GM19035 (cell line): ENCODE results near the gene SCMH1.
"Not testable (repeated sequence)": the region's sequence is repeated elsewhere in the genome, so short reads cannot be mapped to it uniquely, and the experiment has no call there.

Experiments used
- ATAC-seq: cut with Tn5 transposase; IDR thresholded peaks from one replicate; pipeline ENCODE4 v1.9.1; 2021; ENCODE audit not compliant: unreplicated experiment

The SCMH1 gene

GRCh38 chr1:41251120-41251519 lies 9.0 kb upstream of the SCMH1 start:
- not testable (repeated sequence) for ATAC-seq

GRCh38 chr1:41249319-41249718 lies 7.2 kb upstream of the SCMH1 start:
- no peak for ATAC-seq

- no peak for ATAC-seq
These were observed 4.5 kb upstream of the SCMH1 start for GRCh38 chr1:41246568-41246967.

- ATAC-seq: no peak
These were observed 3.6 kb upstream of the SCMH1 start for GRCh38 chr1:41245659-41246058.

GRCh38 chr1:41243079-41243385 lies 926 bp upstream of the SCMH1 start:
- no peak for ATAC-seq

GRCh38 chr1:41242342-41243078 lies 404 bp upstream of the SCMH1 start:
- ATAC-seq: peak; percentile 24

GRCh38 chr1:41241354-41241748 lies 755 bp downstream of the SCMH1 start:
- ATAC-seq: peak; percentile 50

- ATAC-seq: no peak
These were observed 1.2 kb downstream of the SCMH1 start for GRCh38 chr1:41240781-41241353.

GRCh38 chr1:41239988-41240610 lies 2.0 kb downstream of the SCMH1 start:
- ATAC-seq: no peak

GRCh38 chr1:41238311-41238988 lies 3.7 kb downstream of the SCMH1 start:
- ATAC-seq: no peak

GRCh38 chr1:41236781-41237180 lies 5.3 kb downstream of the SCMH1 start:
- no peak for ATAC-seq

- no peak for ATAC-seq
These were observed 6.2 kb downstream of the SCMH1 start for GRCh38 chr1:41235893-41236292.

GRCh38 chr1:41233708-41234107 lies 8.4 kb downstream of the SCMH1 start:
- ATAC-seq: no peak

GRCh38 chr1:41232305-41232704 lies 9.8 kb downstream of the SCMH1 start:
- ATAC-seq: no peak

GRCh38 chr1:41230656-41231055 lies 11.4 kb downstream of the SCMH1 start:
- ATAC-seq: no peak

- not testable (repeated sequence) for ATAC-seq
These were observed 12.9 kb downstream of the SCMH1 start for GRCh38 chr1:41229219-41229618.

GRCh38 chr1:41226815-41227434 lies 15.2 kb downstream of the SCMH1 start:
- ATAC-seq: no peak

- ATAC-seq: no peak
These were observed 16.6 kb downstream of the SCMH1 start for GRCh38 chr1:41225495-41225894.

- ATAC-seq: no peak
These were observed 19.6 kb downstream of the SCMH1 start for GRCh38 chr1:41222496-41222895.

- no peak for ATAC-seq
These were observed 20.1 kb downstream of the SCMH1 start for GRCh38 chr1:41221995-41222394.

- no peak for ATAC-seq
These were observed 24.0 kb downstream of the SCMH1 start for GRCh38 chr1:41218152-41218551.

- no peak for ATAC-seq
These were observed 24.7 kb downstream of the SCMH1 start for GRCh38 chr1:41217441-41217840.
